ENCODE data around the gene ZNF541. TPM values are rescaled to one million over a fixed set of nuclear protein-coding genes. Genes with fewer than 3 reads are reported as not detected.

The ZNF541 gene
- total and polyA plus RNA-seq, 2 experiments from 2014 or later: 0.26 to 0.42 TPM

GRCh38 chr19:47603706-47604565 is 31.0 kb upstream of the ZNF541 start:
- no peak overlapping the region for H3K4me3 Mint-ChIP-seq
- peaks cover 14% of the 10 kb centered on the region for H3K79me2 ChIP-seq (replicated peaks; ENCODE audit: insufficient read depth)

GRCh38 chr19:47601180-47601904 is 28.4 kb upstream of the ZNF541 start:
- peak overlapping the region; percentile 82 for H3K4me3 ChIP-seq
- TF ChIP-seq CTCF (conservative IDR thresholded peaks at IDR 0.05; ENCODE audit: low read depth in 2 of 2): no peak
- no peak for TF ChIP-seq ZNF331 (CRISPR knock-in tag; IDR thresholded peaks at IDR 0.05; ENCODE audit: low read depth)
- TF ChIP-seq ZNF114 (CRISPR knock-in tag; IDR thresholded peaks at IDR 0.05): no peak
- no peak for TF ChIP-seq JUNB (IDR thresholded peaks at IDR 0.05; ENCODE audit: unreplicated experiment)
- no peak for TF ChIP-seq REST (IDR thresholded peaks at IDR 0.05; ENCODE audit: unreplicated experiment)

More at GRCh38 chr19:47603706-47604565, 31.0 kb upstream of the ZNF541 start:
- Histone ChIP-seq H3K27ac (ENCODE audit: low read depth) (no peak overlapping the region), H3K4me3 (no peak overlapping the region), H3K27me3 (ENCODE audit: insufficient read depth) (no peaks in the 10 kb centered on the region), H3K4me2 (no peak overlapping the region), H4K20me1 (replicated peaks; ENCODE audit: insufficient read depth) (no peaks in the 10 kb centered on the region; the same call in 1 of the 2 replicates), H3K9me2 (ENCODE audit: insufficient read depth) (peaks cover 2% of the 10 kb centered on the region; the same call in 1 of the 2 replicates), H3K36me3 (ENCODE audit: insufficient read depth) (no peaks in the 10 kb centered on the region; the same call in 1 of the 2 replicates), H3K4me1 (ENCODE audit: insufficient read depth) (no peaks in the 10 kb centered on the region), H3F3A (replicated peaks; ENCODE audit: low read depth) (peaks cover 16% of the 10 kb centered on the region), H2AFZ (no peak overlapping the region)
- Mint-ChIP-seq H3K27ac (no peak overlapping the region; the same call in 1 of the 2 replicates), H3K4me1 (peaks cover 12% of the 10 kb centered on the region; the same call in 2 of the 3 replicates), H3K9me3 (no peaks in the 10 kb centered on the region; the same call in 2 of the 3 replicates), H3K36me3 (ENCODE audit: low read depth) (peaks cover 8% of the 10 kb centered on the region; the same call in 2 of the 3 replicates), H3K27me3 (ENCODE audit: insufficient read depth, low read depth, poor library complexity) (peaks cover 14% of the 10 kb centered on the region)
- TF ChIP-seq POLR2AphosphoS5 (IDR thresholded peaks at IDR 0.05; ENCODE audit: low read depth) (no peak), EZH2phosphoT487 (IDR thresholded peaks at IDR 0.05; ENCODE audit: unreplicated experiment) (no peak), STAT1 (IDR thresholded peaks at IDR 0.05; ENCODE audit: unreplicated experiment) (no peak), CTCF (conservative IDR thresholded peaks at IDR 0.05; ENCODE audit: low read depth in 2 of 2) (no peak), JUNB (IDR thresholded peaks at IDR 0.05; ENCODE audit: unreplicated experiment) (no peak), ETS1 (IDR thresholded peaks at IDR 0.05) (no peak)
- no peak for ATAC-seq
- DNase-seq (ENCODE audit: low spot score): no peak

More at GRCh38 chr19:47601180-47601904, 28.4 kb upstream of the ZNF541 start:
- peaks cover 10% of the 10 kb centered on the region for H3K27me3 Mint-ChIP-seq (ENCODE audit: insufficient read depth, low read depth, poor library complexity)
- H4K20me1 ChIP-seq (replicated peaks; ENCODE audit: insufficient read depth): no peaks in the 10 kb centered on the region
- no peaks in the 10 kb centered on the region for H3K36me3 ChIP-seq (ENCODE audit: insufficient read depth)
- no peaks in the 10 kb centered on the region for H3K36me3 Mint-ChIP-seq (ENCODE audit: low read depth)
- peaks cover 22% of the 10 kb centered on the region for H3F3A ChIP-seq (replicated peaks; ENCODE audit: low read depth)
- H3K4me1 ChIP-seq (ENCODE audit: insufficient read depth): peaks cover 12% of the 10 kb centered on the region; the same call in 1 of the 2 replicates
- 0 out of 2 replicates have a peak overlapping the region, but pooled peaks have one; percentile 48 for H2AFZ ChIP-seq
- no peaks in the 10 kb centered on the region for H3K27me3 ChIP-seq (ENCODE audit: insufficient read depth)
- H3K4me1 Mint-ChIP-seq: peaks cover 17% of the 10 kb centered on the region; the same call in 2 of the 3 replicates
- H3K27ac Mint-ChIP-seq: peak overlapping the region; percentile 90
- no peaks in the 10 kb centered on the region for H3K79me2 ChIP-seq (replicated peaks; ENCODE audit: insufficient read depth)
- ATAC-seq (no peak), DNase-seq (ENCODE audit: low spot score) (no peak)
- H3K9me3 Mint-ChIP-seq: no peaks in the 10 kb centered on the region; the same call in 2 of the 3 replicates
- no peaks in the 10 kb centered on the region for H3K9me2 ChIP-seq (ENCODE audit: insufficient read depth)
- H3K4me2 ChIP-seq: peak overlapping the region; percentile 89
- peak overlapping the region; percentile 96 for H3K27ac ChIP-seq (ENCODE audit: low read depth)
- H3K4me3 Mint-ChIP-seq: peak overlapping the region; percentile 71

All from GM23338 (cell line).